H1 (cell line): Measurements from ENCODE around the gene NTMT1. TPM values are rescaled to one million over a fixed set of nuclear protein-coding genes. Genes with fewer than 3 reads are reported as not detected.

ENCODE experiments used
- CTCF ChIA-PET: fragments of 300-600 bp; sonication (Branson Sonifier 250); formaldehyde crosslinking; loops from one replicate; lab custom pipeline; 2021; ENCODE audit not compliant: partially characterized antibody; lab: Charles Lee
- POLR2A ChIA-PET: fragments of 300-600 bp; sonication (Branson Sonifier 250); formaldehyde crosslinking; loops from one replicate; lab custom pipeline; 2021; ENCODE audit warnings: inconsistent platforms; ENCODE audit not compliant: partially characterized antibody; lab: Charles Lee
- DNase-seq, 2 experiments: peaks; one replicate each; pipeline versions ENCODE4 v3.0.0 to v3.0.0-alpha.2; 2010 to 2022; ENCODE audit warnings: low spot score in 2 of 2, low read depth in 1 of 2, mixed read lengths in 1 of 2
- FAIRE-seq: peaks from 2 replicates; lab custom pipeline; 2011; peaks lifted over from hg19 to GRCh38; lab: Jason Lieb, UNC
- H2AFZ ChIP-seq: 2 replicates; pipeline ENCODE4 v1.8.1; 2012; ENCODE audit warnings: low read length, inconsistent platforms
- H2AK5ac ChIP-seq: 2 replicates; pipeline ENCODE4 v1.6.1; 2013; ENCODE audit warnings: low read depth, low read length
- H2BK120ac ChIP-seq: replicated peaks from 2 replicates; pipeline ENCODE3; 2013; ENCODE audit warnings: low read depth, low read length, inconsistent platforms
- H2BK12ac ChIP-seq: 2 replicates; pipeline ENCODE4 v1.6.1; 2013; ENCODE audit warnings: low read depth, low read length
- H2BK15ac ChIP-seq: 2 replicates; pipeline ENCODE4 v1.6.1; 2013; ENCODE audit warnings: low read length
- H2BK20ac ChIP-seq: 2 replicates; pipeline ENCODE4 v1.6.1; 2013; ENCODE audit warnings: low read length
- H2BK5ac ChIP-seq: 2 replicates; pipeline ENCODE4 v1.6.1; 2013; ENCODE audit warnings: low read depth, low read length
- H3K14ac ChIP-seq: 2 replicates; pipeline ENCODE4 v1.6.1; 2013; ENCODE audit warnings: inconsistent platforms; ENCODE audit not compliant: insufficient read length
- H3K18ac ChIP-seq: 2 replicates; pipeline ENCODE4 v1.6.1; 2013; ENCODE audit warnings: low read length; ENCODE audit errors: extremely low read depth
- H3K23ac ChIP-seq: 2 replicates; pipeline ENCODE4 v1.6.1; 2013; ENCODE audit warnings: inconsistent platforms; ENCODE audit not compliant: insufficient read length
- H3K23me2 ChIP-seq: 2 replicates; pipeline ENCODE4 v1.6.1; 2013; ENCODE audit warnings: low read depth, low read length
- H3K27ac ChIP-seq: 2 replicates; pipeline ENCODE4 v1.6.1; 2011; ENCODE audit warnings: low read depth, low read length, inconsistent platforms
- H3K27me3 ChIP-seq, 4 experiments: replicated peaks in 1 of 4; 1 replicate in 1 of 4; 2 replicates in 3 of 4; pipeline versions ENCODE4 v1.6.1 to v1.8.1; 2011 to 2013; ENCODE audit warnings: low read length in 3 of 4, mild to moderate bottlenecking in 3 of 4, inconsistent platforms in 2 of 4, mixed read lengths in 2 of 4, moderate library complexity in 1 of 4; ENCODE audit not compliant: control insufficient read depth in 3 of 4, insufficient read depth in 3 of 4; ENCODE audit errors: extremely low read depth in 1 of 4
- H3K36me3 ChIP-seq, 4 experiments: 2 replicates each; pipeline versions ENCODE4 v1.6.1 to v1.8.1; 2011 to 2013; ENCODE audit warnings: mild to moderate bottlenecking in 4 of 4, low read length in 3 of 4, moderate library complexity in 2 of 4, control low read depth in 1 of 4, inconsistent platforms in 1 of 4; ENCODE audit not compliant: insufficient read depth in 4 of 4, control insufficient read depth in 2 of 4
- H3K4ac ChIP-seq: replicated peaks from 2 replicates; pipeline ENCODE3; 2013; ENCODE audit warnings: low read length, low read depth, mixed read lengths, inconsistent platforms; ENCODE audit not compliant: insufficient read length
- H3K4me1 ChIP-seq, 4 experiments: replicated peaks in 1 of 4; 1 replicate in 1 of 4; 2 replicates in 3 of 4; pipeline versions ENCODE4 v1.6.1 to v1.8.1; 2011 to 2013; ENCODE audit warnings: low read length in 3 of 4, inconsistent platforms in 2 of 4, mixed read lengths in 1 of 4; ENCODE audit not compliant: insufficient read depth in 4 of 4, control insufficient read depth in 3 of 4
- H3K4me2 ChIP-seq, 2 experiments: 2 replicates each; pipeline versions ENCODE4 v1.6.1 to v1.8.1; 2011 to 2013; ENCODE audit warnings: low read depth in 2 of 2, low read length in 2 of 2, control low read depth in 1 of 2, inconsistent platforms in 1 of 2, mild to moderate bottlenecking in 1 of 2; ENCODE audit not compliant: insufficient read depth in 1 of 2
- H3K4me3 ChIP-seq, 4 experiments: fragments of 200-600, 300-600 bp in 1 of 4; sonication (generic), shearing (Covaris generic), sonication (Bioruptor Twin) in 1 of 4; 2 replicates each; pipeline versions ENCODE4 v1.5.1 to v1.8.1; 2011 to 2016; ENCODE audit warnings: low read length in 4 of 4, low read depth in 3 of 4, control low read depth in 2 of 4, inconsistent platforms in 2 of 4, mild to moderate bottlenecking in 2 of 4, mixed read lengths in 1 of 4, moderate library complexity in 1 of 4; ENCODE audit not compliant: insufficient read depth in 2 of 4; ENCODE audit errors: extremely low read depth in 1 of 4
- H3K56ac ChIP-seq: replicated peaks from 2 replicates; pipeline ENCODE3; 2013; ENCODE audit warnings: low read depth, mild to moderate bottlenecking, mixed read lengths, low read length, inconsistent platforms; ENCODE audit not compliant: insufficient read length
- H3K79me1 ChIP-seq: 2 replicates; pipeline ENCODE4 v1.6.1; 2013; ENCODE audit warnings: low read depth, low read length, control low read depth
- H3K79me2 ChIP-seq, 2 experiments: 2 replicates each; pipeline versions ENCODE4 v1.6.1 to v1.8.1; 2012 to 2013; ENCODE audit warnings: low read length in 2 of 2, mild to moderate bottlenecking in 2 of 2, inconsistent platforms in 1 of 2; ENCODE audit not compliant: insufficient read depth in 2 of 2, control insufficient read depth in 1 of 2
- H3K9ac ChIP-seq, 4 experiments: replicated peaks in 1 of 4; 1 replicate in 1 of 4; 2 replicates in 3 of 4; pipeline versions ENCODE4 v1.6.1 to v1.8.1; 2011 to 2013; ENCODE audit warnings: low read depth in 3 of 4, low read length in 3 of 4, control low read depth in 2 of 4, mild to moderate bottlenecking in 2 of 4, moderate library complexity in 2 of 4, inconsistent platforms in 1 of 4; ENCODE audit errors: extremely low read depth in 1 of 4
- H3K9me3 ChIP-seq, 2 experiments: 2 replicates each; pipeline versions ENCODE4 v1.6.1 to v1.8.1; 2012 to 2013; ENCODE audit warnings: mild to moderate bottlenecking in 2 of 2, moderate library complexity in 2 of 2, control low read depth in 1 of 2, inconsistent platforms in 1 of 2, low read depth in 1 of 2, low read length in 1 of 2, mixed read lengths in 1 of 2; ENCODE audit not compliant: insufficient read depth in 2 of 2
- H4K20me1 ChIP-seq, 2 experiments: replicated peaks in 1 of 2; 2 replicates each; pipeline versions ENCODE3 to v1.8.1; 2011 to 2013; ENCODE audit warnings: inconsistent platforms in 2 of 2, low read length in 2 of 2, mild to moderate bottlenecking in 1 of 2; ENCODE audit not compliant: insufficient read depth in 2 of 2, control insufficient read depth in 1 of 2
- H4K5ac ChIP-seq: 2 replicates; pipeline ENCODE4 v1.6.1; 2013; ENCODE audit warnings: low read length, low read depth, mixed read lengths, inconsistent platforms; ENCODE audit not compliant: insufficient read length
- H4K8ac ChIP-seq: 2 replicates; pipeline ENCODE4 v1.8.0; 2013; ENCODE audit warnings: mild to moderate bottlenecking, moderate library complexity, low read length, inconsistent platforms; ENCODE audit not compliant: insufficient read depth; ENCODE audit errors: extremely low read depth
- H4K91ac ChIP-seq: replicated peaks from 2 replicates; pipeline ENCODE3; 2013; ENCODE audit warnings: low read length, mixed read lengths, inconsistent platforms; ENCODE audit not compliant: insufficient read length
- ATF3 ChIP-seq: IDR thresholded peaks from 2 replicates; pipeline ENCODE4 v1.6.1; 2011; ENCODE audit warnings: low read depth, mild to moderate bottlenecking, low read length; ENCODE audit not compliant: insufficient read depth
- RNF2 ChIP-seq: fragments of 200-900, 300-1000 bp; sonication (generic); IDR thresholded peaks from 2 replicates; pipeline ENCODE4 v1.7.1; 2016; ENCODE audit warnings: borderline replicate concordance, low read depth, mild to moderate bottlenecking, antibody characterized with exemption, low read length; ENCODE audit not compliant: poor library complexity, severe bottlenecking; ENCODE audit errors: missing control alignments
- WGBS, 2 experiments: shearing (Covaris generic) in 1 of 2; methylation state at CpG; one replicate each; pipeline versions ENCODE4 v1.1.6 to v1.1.7; 2013 to 2015; ENCODE audit warnings: low lambda C conversion rate in 2 of 2, mixed read lengths in 2 of 2, inconsistent platforms in 1 of 2, low coverage in 1 of 2, missing lambda C conversion rate in 1 of 2; ENCODE audit not compliant: insufficient replicate concordance in 2 of 2, insufficient coverage in 1 of 2, insufficient read length in 1 of 2; ENCODE audit errors: extremely low coverage in 1 of 2, missing lambda C conversion rate in 1 of 2; 5-methylcytosine and 5-hydroxymethylcytosine counted together
- polyA plus RNA-seq, 7 experiments: library from polyadenylated mRNA; depleted of rRNA in 3 of 7; stranded (reverse) in 5 of 7; unstranded in 2 of 7; fragments of >200 nt in 5 of 7; fragments of 200-250 nt in 2 of 7; gene quantifications; 1 replicate in 5 of 7; 2 replicates in 1 of 7; 4 replicates in 1 of 7; pipeline versions ENCODE4 v1.2.1 to v1.2.3, GENCODE V29; 2011 to 2013; ENCODE audit warnings: missing spikeins in 2 of 7, mixed read lengths in 2 of 7
- total RNA-seq: library from RNA; stranded (reverse); fragmentation: NEBNext Ultra II Directional; extraction: Animal tissue kit (Norgen Biotek cat#: 25700); gene quantifications from 2 replicates; pipeline ENCODE4 v1.2.1, GENCODE V29; 2021

The NTMT1 gene
- total and polyA plus RNA-seq, 2 of the 8 experiments (the other 6 are each of a cell fraction or from before 2014, with no cell fraction given): 66.8 to 70.2 TPM

- Histone ChIP-seq H2AFZ (no peak overlapping the region), H3K23ac (no peak overlapping the region), H3K9ac (no peak overlapping the region), H3K4me2 (no peak overlapping the region), H2BK15ac (peak overlapping the region; percentile 98), H3K4me1 (peaks cover 0 to 14% (median 11%) of the 10 kb centered on the region in 4 experiments; a peak in 6 of 7 replicates), H3K18ac (peak overlapping the region; percentile 32; the same call in 1 of the 2 replicates), H3K56ac (no peak overlapping the region), H2BK120ac (no peak overlapping the region), H2BK5ac (no peak overlapping the region), H4K91ac (peak overlapping the region; percentile 52), H3K14ac (no peak overlapping the region), H2AK5ac (peak overlapping the region; percentile 60; the same call in 1 of the 2 replicates), H3K23me2 (no peaks in the 10 kb centered on the region), H3K4me3 (no peak overlapping the region), H4K20me1 (no peaks in the 10 kb centered on the region), H3K4ac (no peak overlapping the region), H3K27ac (no peak overlapping the region), H3K79me1 (no peaks in the 10 kb centered on the region), H4K5ac (no peak overlapping the region), H2BK20ac (peak overlapping the region; percentile 92), H3K27me3 (peaks cover 0 to 7% (median 5%) of the 10 kb centered on the region in 4 experiments; a peak in 3 of 7 replicates), H4K8ac (no peak overlapping the region), H3K79me2 (no peaks in the 10 kb centered on the region), H3K36me3 (no peaks in the 10 kb centered on the region), H2BK12ac (peak overlapping the region; percentile 95; the same call in 1 of the 2 replicates), H3K9me3 (no peaks in the 10 kb centered on the region)
- no peak for DNase-seq
- ChIA-PET POLR2A (interaction anchor here (1.3 to 1.6 kb wide), 2 partner anchors 43 to 46 kb away, joined by 3 read pairs; no protein-coding TSS in a partner anchor), CTCF (interaction anchor here (0.6 to 3.2 kb wide), 10 partner anchors 9 to 472 kb away, joined by 3 to 10 read pairs (median 4); no protein-coding TSS in a partner anchor)
- no peak for FAIRE-seq
- 86% methylated on average over 12 of the region's 12 CpGs; no CpG with 5 or more reads in 1 of the 2 experiments for WGBS, 2 experiments
- TF ChIP-seq ATF3: no peak
- TF ChIP-seq RNF2: no peak
Measured at GRCh38 chr9:129604056-129604765, 21.8 kb upstream of the NTMT1 start.
